HepG2 (cell line): ENCODE results near the gene FRK. TPM values are rescaled to one million over a fixed set of nuclear protein-coding genes. Genes with fewer than 3 reads are reported as not detected.

Experiments used
- NCOA1 ChIP-seq: sonication (generic); formaldehyde crosslinking; IDR thresholded peaks from 2 replicates; pipeline ENCODE4 v1.9.0; 2021; ENCODE audit warnings: missing genetic modification reagents
- RFX3 ChIP-seq: IDR thresholded peaks from 2 replicates; pipeline ENCODE4 v1.6.1; 2016; ENCODE audit warnings: missing biosample characterization, missing genetic modification reagents
- ZHX2 ChIP-seq, 2 experiments: sonication (generic) in 1 of 2; formaldehyde crosslinking in 1 of 2; IDR thresholded peaks; 2 replicates each; pipeline versions ENCODE4 v1.6.1 to v1.9.0; 2014 to 2022; ENCODE audit warnings: antibody characterized with exemption in 1 of 2, borderline replicate concordance in 1 of 2, inconsistent platforms in 1 of 2, low read depth in 1 of 2, missing genetic modification reagents in 1 of 2
- ZNF292 ChIP-seq: sonication (generic); formaldehyde crosslinking; IDR thresholded peaks from 2 replicates; pipeline ENCODE4 v1.8.1; 2022; ENCODE audit warnings: mild to moderate bottlenecking, low read depth, missing genetic modification reagents, borderline replicate concordance
- polyA plus RNA-seq, 8 experiments: library from polyadenylated mRNA; depleted of rRNA in 3 of 8; stranded (reverse) in 7 of 8; unstranded in 1 of 8; fragments of >200 nt; fragmentation: Illumina TruSeq in 4 of 8; extraction: Trizol in 4 of 8; gene quantifications; 2 replicates each; pipeline versions ENCODE4 v1.2.1 to v1.2.3, GENCODE V29; 2011 to 2016; ENCODE audit warnings: low read depth in 4 of 8, missing spikeins in 1 of 8, mixed read lengths in 1 of 8; ENCODE audit not compliant: insufficient read depth in 1 of 8
- total RNA-seq, 5 experiments: library from RNA; depleted of rRNA; stranded (reverse); fragments of >200 nt; fragmentation: Illumina TruSeq; extraction: Trizol; gene quantifications; 2 replicates each; pipeline ENCODE4 v1.2.3, GENCODE V29; 2016; ENCODE audit warnings: low read depth in 1 of 5
- TF ChIP-seq, protein P1 (sequence below): sonication (generic); formaldehyde crosslinking; conservative IDR thresholded peaks from 2 replicates; pipeline ENCODE4 v1.8.0; 2022; ENCODE audit warnings: mild to moderate bottlenecking, moderate library complexity, missing genetic modification reagents
- TF ChIP-seq, protein P2 (sequence below): IDR thresholded peaks from 2 replicates; pipeline ENCODE4 v1.6.1; 2016; ENCODE audit warnings: missing biosample characterization, missing genetic modification reagents, low read depth
- TF ChIP-seq, protein P3 (sequence below): IDR thresholded peaks from 2 replicates; pipeline ENCODE4 v1.6.1; 2016
- TF ChIP-seq, protein P4 (sequence below): sonication (generic); formaldehyde crosslinking; IDR thresholded peaks from 2 replicates; pipeline ENCODE4 v1.4.0; 2020; ENCODE audit warnings: mild to moderate bottlenecking, missing genetic modification reagents

The FRK gene
- total and polyA plus RNA-seq, 2 of the 13 experiments (the other 11 are each of a cell fraction or from before 2014, with no cell fraction given), result 1.3 to 2.9 TPM

DNA sequence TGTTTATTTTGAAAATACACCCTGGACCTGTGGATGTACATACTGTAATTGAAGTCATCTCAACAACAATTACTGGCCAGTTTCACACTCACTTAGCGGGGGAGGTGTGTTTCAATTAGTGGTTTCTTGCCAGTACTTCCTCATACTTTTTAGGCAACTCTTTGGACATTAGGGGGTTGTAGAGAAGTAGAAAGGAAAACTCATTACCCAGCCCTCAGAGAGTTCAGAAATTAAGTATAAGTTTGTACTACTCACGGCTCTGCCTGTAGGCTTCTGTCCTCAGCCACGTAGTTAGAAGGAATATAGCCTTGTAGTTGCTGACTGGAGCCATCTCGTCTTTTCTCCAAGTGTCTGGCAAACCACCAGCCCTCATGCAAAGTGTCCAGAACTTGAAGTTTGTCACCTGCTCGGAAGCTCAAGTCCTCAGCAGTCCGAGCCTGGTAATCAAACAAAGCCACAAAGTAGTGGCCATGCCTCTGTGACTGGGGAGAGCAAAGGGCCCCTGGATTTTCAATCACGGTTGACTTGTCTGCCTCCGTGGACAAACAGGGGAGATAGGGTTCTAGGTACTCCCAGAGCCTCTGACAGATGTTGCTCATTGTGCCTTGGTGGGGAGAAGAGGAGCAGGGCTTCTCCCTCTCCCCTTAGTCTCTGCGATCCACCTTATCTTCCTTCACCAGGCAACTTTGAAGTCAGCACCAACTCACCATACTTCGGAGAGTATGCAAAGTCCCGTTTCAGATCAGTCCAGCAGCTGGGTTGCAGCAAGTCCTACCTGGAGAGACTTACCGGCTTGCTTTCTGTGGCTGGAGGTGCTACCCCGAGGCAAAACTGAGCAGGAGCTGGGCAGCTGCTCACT, 749 bp downstream of the FRK start (continued):
- TF ChIP-seq, protein P1, sequence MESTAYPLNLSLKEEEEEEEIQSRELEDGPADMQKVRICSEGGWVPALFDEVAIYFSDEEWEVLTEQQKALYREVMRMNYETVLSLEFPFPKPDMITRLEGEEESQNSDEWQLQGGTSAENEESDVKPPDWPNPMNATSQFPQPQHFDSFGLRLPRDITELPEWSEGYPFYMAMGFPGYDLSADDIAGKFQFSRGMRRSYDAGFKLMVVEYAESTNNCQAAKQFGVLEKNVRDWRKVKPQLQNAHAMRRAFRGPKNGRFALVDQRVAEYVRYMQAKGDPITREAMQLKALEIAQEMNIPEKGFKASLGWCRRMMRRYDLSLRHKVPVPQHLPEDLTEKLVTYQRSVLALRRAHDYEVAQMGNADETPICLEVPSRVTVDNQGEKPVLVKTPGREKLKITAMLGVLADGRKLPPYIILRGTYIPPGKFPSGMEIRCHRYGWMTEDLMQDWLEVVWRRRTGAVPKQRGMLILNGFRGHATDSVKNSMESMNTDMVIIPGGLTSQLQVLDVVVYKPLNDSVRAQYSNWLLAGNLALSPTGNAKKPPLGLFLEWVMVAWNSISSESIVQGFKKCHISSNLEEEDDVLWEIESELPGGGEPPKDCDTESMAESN (CRISPR knock-in tag), result no peak
- TF ChIP-seq NCOA1 (CRISPR knock-in tag) (0 out of 2 replicates have a peak, but pooled peaks have one; percentile 13), RFX3 (no peak), ZHX2 (IDR thresholded peaks at IDR 0.05; ENCODE audit: low read depth) (no peak), ZHX2 (CRISPR knock-in tag; IDR thresholded peaks at IDR 0.05; ENCODE audit: borderline replicate concordance) (no peak), ZNF292 (CRISPR knock-in tag) (no peak)
- TF ChIP-seq, protein P2, sequence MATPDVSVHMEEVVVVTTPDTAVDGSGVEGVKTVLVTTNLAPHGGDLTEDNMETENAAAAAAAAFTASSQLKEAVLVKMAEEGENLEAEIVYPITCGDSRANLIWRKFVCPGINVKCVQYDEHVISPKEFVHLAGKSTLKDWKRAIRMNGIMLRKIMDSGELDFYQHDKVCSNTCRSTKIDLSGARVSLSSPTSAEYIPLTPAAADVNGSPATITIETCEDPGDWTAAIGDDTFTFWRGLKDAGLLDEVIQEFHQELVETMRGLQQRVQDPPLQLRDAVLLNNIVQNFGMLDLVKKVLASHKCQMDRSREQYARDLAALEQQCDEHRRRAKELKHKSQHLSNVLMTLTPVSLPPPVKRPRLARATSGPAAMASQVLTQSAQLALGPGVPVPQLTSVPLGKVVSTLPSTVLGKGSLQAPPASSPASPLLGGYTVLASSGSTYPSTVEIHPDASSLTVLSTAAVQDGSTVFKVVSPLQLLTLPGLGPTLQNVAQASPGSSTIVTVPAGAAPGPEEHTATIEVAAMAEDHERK (CRISPR knock-in tag), result no peak
- TF ChIP-seq, protein P3, sequence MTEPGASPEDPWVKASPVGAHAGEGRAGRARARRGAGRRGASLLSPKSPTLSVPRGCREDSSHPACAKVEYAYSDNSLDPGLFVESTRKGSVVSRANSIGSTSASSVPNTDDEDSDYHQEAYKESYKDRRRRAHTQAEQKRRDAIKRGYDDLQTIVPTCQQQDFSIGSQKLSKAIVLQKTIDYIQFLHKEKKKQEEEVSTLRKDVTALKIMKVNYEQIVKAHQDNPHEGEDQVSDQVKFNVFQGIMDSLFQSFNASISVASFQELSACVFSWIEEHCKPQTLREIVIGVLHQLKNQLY (CRISPR knock-in tag), result no peak
- TF ChIP-seq, protein P4, sequence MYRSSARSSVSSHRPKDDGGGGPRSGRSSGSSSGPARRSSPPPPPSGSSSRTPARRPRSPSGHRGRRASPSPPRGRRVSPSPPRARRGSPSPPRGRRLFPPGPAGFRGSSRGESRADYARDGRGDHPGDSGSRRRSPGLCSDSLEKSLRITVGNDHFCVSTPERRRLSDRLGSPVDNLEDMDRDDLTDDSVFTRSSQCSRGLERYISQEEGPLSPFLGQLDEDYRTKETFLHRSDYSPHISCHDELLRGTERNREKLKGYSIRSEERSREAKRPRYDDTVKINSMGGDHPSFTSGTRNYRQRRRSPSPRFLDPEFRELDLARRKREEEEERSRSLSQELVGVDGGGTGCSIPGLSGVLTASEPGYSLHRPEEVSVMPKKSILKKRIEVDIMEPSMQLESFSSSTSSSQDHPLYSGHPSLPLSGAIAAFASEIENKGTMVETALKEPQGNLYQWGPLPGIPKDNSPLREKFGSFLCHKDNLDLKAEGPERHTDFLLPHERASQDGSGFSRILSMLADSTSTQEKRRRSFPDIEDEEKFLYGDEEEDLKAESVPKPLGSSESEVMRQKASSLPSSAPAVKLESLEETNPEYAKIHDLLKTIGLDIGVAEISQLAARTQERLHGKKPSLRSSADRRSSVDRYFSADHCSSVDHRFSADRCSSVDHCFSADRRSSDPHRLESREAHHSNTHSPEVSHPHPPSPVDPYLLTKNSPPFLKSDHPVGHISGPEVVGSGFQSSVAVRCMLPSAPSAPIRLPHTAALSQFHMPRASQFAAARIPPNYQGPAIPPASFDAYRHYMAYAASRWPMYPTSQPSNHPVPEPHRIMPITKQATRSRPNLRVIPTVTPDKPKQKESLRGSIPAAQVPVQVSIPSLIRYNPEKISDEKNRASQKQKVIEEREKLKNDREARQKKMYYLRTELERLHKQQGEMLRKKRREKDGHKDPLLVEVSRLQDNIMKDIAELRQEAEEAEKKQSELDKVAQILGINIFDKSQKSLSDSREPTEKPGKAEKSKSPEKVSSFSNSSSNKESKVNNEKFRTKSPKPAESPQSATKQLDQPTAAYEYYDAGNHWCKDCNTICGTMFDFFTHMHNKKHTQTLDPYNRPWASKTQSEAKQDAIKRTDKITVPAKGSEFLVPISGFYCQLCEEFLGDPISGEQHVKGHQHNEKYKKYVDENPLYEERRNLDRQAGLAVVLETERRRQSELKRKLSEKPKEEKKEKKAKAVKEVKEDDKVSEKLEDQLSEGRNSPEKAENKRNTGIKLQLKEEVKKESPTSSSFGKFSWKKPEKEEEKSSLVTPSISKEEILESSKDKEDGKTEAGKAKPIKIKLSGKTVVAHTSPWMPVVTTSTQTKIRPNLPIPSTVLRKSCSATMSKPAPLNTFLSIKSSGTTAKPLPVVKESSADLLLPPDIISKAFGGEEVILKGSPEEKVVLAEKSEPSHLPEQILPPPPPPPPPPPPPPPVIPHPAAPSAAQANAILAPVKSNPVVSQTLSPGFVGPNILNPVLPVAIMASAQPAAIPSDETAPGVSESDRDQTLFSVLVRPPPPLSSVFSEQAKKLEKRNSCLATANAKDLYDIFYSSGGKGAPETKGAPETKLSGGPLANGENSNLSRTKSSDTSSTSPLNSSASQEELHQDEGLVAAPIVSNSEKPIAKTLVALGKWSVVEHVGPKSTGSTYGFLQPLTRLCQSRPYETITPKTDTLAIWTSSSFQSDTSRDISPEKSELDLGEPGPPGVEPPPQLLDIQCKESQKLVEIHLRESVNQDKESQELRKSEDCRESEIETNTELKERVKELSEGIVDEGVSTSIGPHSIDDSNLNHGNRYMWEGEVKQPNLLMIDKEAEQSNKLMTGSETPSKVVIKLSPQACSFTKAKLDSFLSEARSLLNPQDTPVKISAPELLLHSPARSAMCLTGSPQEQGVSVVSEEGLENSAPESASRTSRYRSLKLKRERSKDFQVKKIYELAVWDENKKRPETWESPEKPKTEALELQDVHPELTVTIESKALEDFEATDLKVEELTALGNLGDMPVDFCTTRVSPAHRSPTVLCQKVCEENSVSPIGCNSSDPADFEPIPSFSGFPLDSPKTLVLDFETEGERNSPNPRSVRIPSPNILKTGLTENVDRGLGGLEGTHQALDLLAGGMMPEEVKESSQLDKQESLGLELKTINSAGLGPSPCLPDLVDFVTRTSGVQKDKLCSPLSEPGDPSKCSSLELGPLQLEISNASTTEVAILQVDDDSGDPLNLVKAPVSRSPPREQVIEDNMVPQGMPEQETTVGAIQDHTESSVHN (CRISPR knock-in tag), result 0 out of 2 replicates have a peak, but pooled peaks have one; percentile 27
